ENCODE data around the gene RCAN1. TPM values are rescaled to one million over a fixed set of nuclear protein-coding genes. Genes with fewer than 3 reads are reported as not detected.

RCAN1 gene
- total and polyA plus RNA-seq, 2 of the 13 experiments (the other 11 are each of a cell fraction or from before 2014, with no cell fraction given): 9.4 to 34.1 TPM

DNA sequence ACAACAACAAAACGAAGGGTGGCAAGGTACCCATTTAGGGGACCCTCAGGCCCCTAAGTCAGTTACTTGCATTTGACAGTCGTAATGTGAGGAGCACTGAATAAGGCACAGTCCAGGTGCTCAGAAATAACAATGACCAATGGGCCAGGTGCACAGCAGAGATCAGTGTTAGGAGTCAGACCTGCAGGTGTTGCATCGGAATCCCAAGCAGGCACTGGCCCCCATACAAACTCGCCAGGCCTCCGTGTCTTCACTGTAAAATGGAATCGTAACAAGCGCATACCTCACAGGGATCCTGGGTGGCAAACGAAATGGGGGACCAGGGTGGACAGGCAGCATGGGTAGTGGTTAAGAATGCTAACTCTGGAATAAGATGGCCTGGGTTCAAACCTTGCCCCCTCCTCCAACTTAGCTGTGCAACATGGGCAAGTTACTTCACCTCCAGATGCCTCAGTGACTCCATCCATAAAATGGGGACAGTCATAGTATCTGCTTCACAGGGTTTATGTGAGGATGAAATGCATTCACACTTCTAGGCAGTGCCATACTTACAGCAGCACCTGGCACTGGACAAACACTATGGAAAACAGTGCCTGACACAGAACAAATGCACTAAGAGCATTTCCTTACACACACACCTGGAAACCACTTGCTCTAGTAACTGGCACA, 20.2 kb downstream of the RCAN1 start:
- BruUV-seq (replicated peaks): no TSS peak
- no peak for FAIRE-seq

GRCh38 chr21:34593954-34594531, 20.9 kb downstream of the RCAN1 start:
- no peak for ATAC-seq
- in situ Hi-C loops (cut with HindIII; ENCODE audit: extremely low pct_ligation_motif_present, low pct_unique_long_range_greater_than_20kb): no loop called here
- ChIA-PET CTCF (ENCODE audit: low intra/inter-chr PET ratio, low total read pairs) (no interaction called here), POLR2A (no interaction called here)
- Histone ChIP-seq H3K9me3 (ENCODE audit: low read length) (no peaks in the 10 kb centered on the region), H3K4me3 (replicated peaks in 1 of 3; ENCODE audit: insufficient read depth in 1 of 3, low read depth in 2 of 3, low read length in 3 of 3) (no peak overlapping the region), H3K4me1 (ENCODE audit: insufficient read depth, low read length) (peaks cover 38% of the 10 kb centered on the region), H3K27me3 (ENCODE audit: control insufficient read depth in 1 of 2, insufficient read depth in 2 of 2, low read length in 2 of 2) (no peaks in the 10 kb centered on the region), H2AFZ (ENCODE audit: low read length) (no peak overlapping the region), H3K79me2 (ENCODE audit: insufficient read depth, low read length) (no peaks in the 10 kb centered on the region), H3K4me2 (ENCODE audit: low read depth, low read length) (no peak overlapping the region), H3K36me3 (replicated peaks in 1 of 2; ENCODE audit: control insufficient read depth in 1 of 2, insufficient read depth in 2 of 2, low read length in 2 of 2) (no peaks in the 10 kb centered on the region), H3K9ac (ENCODE audit: insufficient read depth, low read depth, low read length) (no peak overlapping the region), H4K20me1 (ENCODE audit: insufficient read depth, low read length) (no peaks in the 10 kb centered on the region), H3K27ac (ENCODE audit: extremely low read length, insufficient read depth, low read length) (no peak overlapping the region)
- intact Hi-C loops (cut with micrococcal nuclease; ENCODE audit: unreplicated experiment): no loop called here
- no peak for FAIRE-seq
- no peak for DNase-seq (ENCODE audit: low spot score)
- TF ChIP-seq ZC3H4 (CRISPR knock-in tag; IDR thresholded peaks at IDR 0.05; ENCODE audit: borderline replicate concordance) (no peak), FOXM1 (CRISPR knock-in tag; IDR thresholded peaks at IDR 0.05) (no peak), ZNF773 (CRISPR knock-in tag; IDR thresholded peaks at IDR 0.05; ENCODE audit: borderline replicate concordance) (no peak), ZNF883 (CRISPR knock-in tag; IDR thresholded peaks at IDR 0.05; ENCODE audit: not compliant biosample characterization) (no peak), ZNF275 (CRISPR knock-in tag; IDR thresholded peaks at IDR 0.05; ENCODE audit: borderline replicate concordance) (no peak), HNF4A (CRISPR knock-in tag; IDR thresholded peaks at IDR 0.05) (no peak), KLF9 (CRISPR knock-in tag; IDR thresholded peaks at IDR 0.05; ENCODE audit: low read depth) (no peak), THRA (CRISPR knock-in tag; IDR thresholded peaks at IDR 0.05; ENCODE audit: borderline replicate concordance) (no peak), KLF12 (CRISPR knock-in tag; IDR thresholded peaks at IDR 0.05; ENCODE audit: borderline replicate concordance) (no peak), ZEB1 (IDR thresholded peaks at IDR 0.05; ENCODE audit: insufficient replicate concordance, low read depth) (no peak)
- no TSS peak for BruUV-seq (replicated peaks)
- WGBS (ENCODE audit: low lambda C conversion rate): 98% methylated on average over 12 of the region's 12 CpGs

More for the DNA sequence above, 20.2 kb downstream of the RCAN1 start:
- Histone ChIP-seq H3K4me1 (ENCODE audit: insufficient read depth, low read length) (peaks cover 38% of the 10 kb centered on the region), H3K27me3 (ENCODE audit: control insufficient read depth in 1 of 2, insufficient read depth in 2 of 2, low read length in 2 of 2) (no peaks in the 10 kb centered on the region), H3K36me3 (replicated peaks in 1 of 2; ENCODE audit: control insufficient read depth in 1 of 2, insufficient read depth in 2 of 2, low read length in 2 of 2) (no peaks in the 10 kb centered on the region), H3K9ac (ENCODE audit: insufficient read depth, low read depth, low read length) (no peak overlapping the region), H3K4me2 (ENCODE audit: low read depth, low read length) (no peak overlapping the region), H3K9me3 (ENCODE audit: low read length) (no peaks in the 10 kb centered on the region), H3K27ac (ENCODE audit: extremely low read length, insufficient read depth, low read length) (no peak overlapping the region), H3K79me2 (ENCODE audit: insufficient read depth, low read length) (no peaks in the 10 kb centered on the region), H3K4me3 (replicated peaks in 1 of 3; ENCODE audit: insufficient read depth in 1 of 3, low read depth in 2 of 3, low read length in 3 of 3) (no peak overlapping the region), H4K20me1 (ENCODE audit: insufficient read depth, low read length) (no peaks in the 10 kb centered on the region), H2AFZ (ENCODE audit: low read length) (no peak overlapping the region)
- in situ Hi-C loops (cut with HindIII; ENCODE audit: extremely low pct_ligation_motif_present, low pct_unique_long_range_greater_than_20kb): no loop called here
- 91% methylated on average over 8 of the region's 8 CpGs for WGBS (ENCODE audit: low lambda C conversion rate)
- no peak for ATAC-seq
- intact Hi-C loops (cut with micrococcal nuclease; ENCODE audit: unreplicated experiment): no loop called here
- DNase-seq (ENCODE audit: low spot score): no peak
- ChIA-PET POLR2A (no interaction called here), CTCF (ENCODE audit: low intra/inter-chr PET ratio, low total read pairs) (no interaction called here)
- TF ChIP-seq RBAK (CRISPR knock-in tag; IDR thresholded peaks at IDR 0.05): no peak
- peak; percentile 76 for TF ChIP-seq ZNF629 (CRISPR knock-in tag; conservative IDR thresholded peaks at IDR 0.05)

Measured in HepG2 (cell line).